ENCODE results near the gene NARS2.

GRCh38 chr11:78520230-78520629 is 54.4 kb downstream of the NARS2 start:
- no peak for TF ChIP-seq CTCF (conservative IDR thresholded peaks at IDR 0.05; ENCODE audit: low read depth, low read length)
- no peak for TF ChIP-seq EZH2 (IDR thresholded peaks at IDR 0.05; ENCODE audit: borderline replicate concordance, low read depth, low read length, poor library complexity, severe bottlenecking)
